Karpas-422 (cell line): Measurements from ENCODE around the gene H2AZ1. TPM values are rescaled to one million over a fixed set of nuclear protein-coding genes. Genes with fewer than 3 reads are reported as not detected.

ENCODE experiments used
- DNase-seq: peaks from one replicate; pipeline ENCODE4 v3.0.0-alpha.2; 2015
- H2AFZ ChIP-seq: fragments of 200-600 bp; sonication (generic); 2 replicates; pipeline ENCODE4 v1.6.1; 2014; ENCODE audit warnings: antibody characterized with exemption, low read length, mixed read lengths
- H3K27ac ChIP-seq: fragments of 200-600 bp; sonication (generic); 2 replicates; pipeline ENCODE4 v1.5.1; 2014; ENCODE audit warnings: mild to moderate bottlenecking, low read length, moderate library complexity
- H3K27me3 ChIP-seq: fragments of 200-600 bp; sonication (generic); 2 replicates; pipeline ENCODE4 v1.6.1; 2014; ENCODE audit warnings: low read length, mixed read lengths
- H3K36me3 ChIP-seq: fragments of 200-600 bp; sonication (generic); 2 replicates; pipeline ENCODE4 v1.6.1; 2014; ENCODE audit warnings: low read length, mixed read lengths; ENCODE audit not compliant: insufficient read depth
- H3K4me1 ChIP-seq: fragments of 200-600 bp; sonication (generic); 2 replicates; pipeline ENCODE4 v1.6.1; 2014; ENCODE audit warnings: mild to moderate bottlenecking, low read length, mixed read lengths
- H3K4me2 ChIP-seq: fragments of 200-600 bp; sonication (generic); 2 replicates; pipeline ENCODE4 v1.6.1; 2014; ENCODE audit warnings: low read length, low read depth, mild to moderate bottlenecking; ENCODE audit not compliant: poor library complexity, severe bottlenecking
- H3K4me3 ChIP-seq: fragments of 200-600 bp; sonication (generic); 2 replicates; pipeline ENCODE4 v1.5.1; 2014; ENCODE audit warnings: mild to moderate bottlenecking, antibody characterized with exemption, low read length, mixed read lengths
- H3K79me2 ChIP-seq: fragments of 200-600 bp; sonication (generic); 2 replicates; pipeline ENCODE4 v1.6.1; 2014; ENCODE audit warnings: mild to moderate bottlenecking, low read length, mixed read lengths
- H3K9ac ChIP-seq: fragments of 200-600 bp; sonication (generic); 2 replicates; pipeline ENCODE4 v1.6.0; 2014; ENCODE audit warnings: low read length
- H3K9me2 ChIP-seq: fragments of 200-600 bp; sonication (generic), shearing (Covaris generic); replicated peaks from 2 replicates; pipeline ENCODE4 v1.6.0; 2014; ENCODE audit warnings: mild to moderate bottlenecking, low read length, moderate library complexity; ENCODE audit not compliant: insufficient read depth
- H3K9me3 ChIP-seq: fragments of 300-700, 200-600 bp; sonication (generic); 2 replicates; pipeline ENCODE4 v1.6.1; 2014; ENCODE audit warnings: low read length, mixed read lengths
- H4K20me1 ChIP-seq: fragments of 200-600 bp; sonication (generic); 2 replicates; pipeline ENCODE4 v1.6.1; 2014; ENCODE audit warnings: mild to moderate bottlenecking, antibody characterized with exemption, low read length, low read depth; ENCODE audit not compliant: insufficient read depth
- total RNA-seq: library from RNA; depleted of rRNA; stranded (reverse); fragments of >200 nt; shearing (Covaris generic); gene quantifications from 2 replicates; pipeline ENCODE4 v1.2.3, GENCODE V29; 2014; ENCODE audit warnings: low replicate concordance

Gene H2AZ1
- total RNA-seq, 1 experiment from 2014 or later: 874 TPM

- DNase-seq: no peak
- H3K9me2 ChIP-seq: no peaks in the 10 kb centered on the region
- H3K4me3 ChIP-seq: no peak overlapping the region
- peaks cover 95% of the 10 kb centered on the region for H3K79me2 ChIP-seq
- H2AFZ ChIP-seq: no peak overlapping the region
- no peaks in the 10 kb centered on the region for H3K9me3 ChIP-seq
- no peaks in the 10 kb centered on the region for H3K27me3 ChIP-seq
- no peak overlapping the region for H3K27ac ChIP-seq
- H3K36me3 ChIP-seq: peaks cover 36% of the 10 kb centered on the region
- H3K4me2 ChIP-seq: no peak overlapping the region
- H4K20me1 ChIP-seq: no peaks in the 10 kb centered on the region; the same call in 1 of the 2 replicates
- H3K4me1 ChIP-seq: peaks cover 7% of the 10 kb centered on the region
- H3K9ac ChIP-seq: no peak overlapping the region
These were observed 11.8 kb downstream of the H2AZ1 start for GRCh38 chr4:99938243-99938753.

DNA sequence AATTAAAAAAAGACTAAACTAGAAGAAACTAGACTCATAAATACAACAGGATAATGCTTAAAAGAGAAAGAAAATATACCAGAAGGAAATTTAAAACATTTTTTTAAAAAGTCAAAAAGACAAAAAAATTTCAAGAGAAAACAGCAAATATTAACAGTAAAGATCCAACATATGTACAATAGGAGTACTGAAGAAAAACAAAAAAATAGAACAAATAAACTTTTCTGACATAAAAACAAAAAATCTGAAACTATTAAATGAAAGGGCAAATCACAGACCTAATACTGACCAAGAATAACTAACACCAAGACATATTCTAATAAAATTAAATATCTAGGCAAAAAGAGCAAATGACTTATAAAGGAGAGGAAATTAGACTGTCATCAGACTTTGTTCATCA is 15.2 kb downstream of the H2AZ1 start:
- Histone ChIP-seq H4K20me1 (no peaks in the 10 kb centered on the region), H3K9ac (no peak overlapping the region), H3K27me3 (no peaks in the 10 kb centered on the region), H3K27ac (no peak overlapping the region), H3K4me3 (no peak overlapping the region), H2AFZ (no peak overlapping the region), H3K4me1 (no peaks in the 10 kb centered on the region), H3K9me2 (no peaks in the 10 kb centered on the region), H3K4me2 (no peak overlapping the region), H3K79me2 (peaks cover 96% of the 10 kb centered on the region), H3K9me3 (no peaks in the 10 kb centered on the region), H3K36me3 (peaks cover 30% of the 10 kb centered on the region)
- no peak for DNase-seq

DNA sequence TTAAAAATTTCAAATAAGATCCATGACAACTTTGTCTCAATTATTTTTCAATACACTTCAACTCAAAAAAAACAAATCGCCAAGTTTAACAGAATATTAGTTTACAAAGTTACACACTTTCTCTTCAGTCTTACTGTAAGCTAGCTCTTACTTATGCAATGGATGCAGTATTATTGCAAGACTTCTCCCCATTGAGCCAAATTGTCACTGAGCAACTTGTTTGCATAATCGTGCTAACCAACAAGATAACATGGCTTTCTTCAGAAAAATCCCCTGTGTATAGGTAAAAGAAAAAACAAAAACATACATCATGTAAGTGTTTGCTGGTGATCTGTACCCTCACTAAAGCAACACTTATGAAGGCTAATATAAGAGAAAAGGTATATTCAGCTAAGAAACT is 22.5 kb downstream of the H2AZ1 start:
- Histone ChIP-seq H3K9me2 (no peaks in the 10 kb centered on the region), H3K4me1 (no peaks in the 10 kb centered on the region), H3K4me2 (no peak overlapping the region), H3K9me3 (no peaks in the 10 kb centered on the region), H2AFZ (no peak overlapping the region), H3K36me3 (peaks cover 67% of the 10 kb centered on the region), H3K79me2 (peaks cover 97% of the 10 kb centered on the region), H3K27me3 (no peaks in the 10 kb centered on the region), H3K27ac (no peak overlapping the region), H4K20me1 (no peaks in the 10 kb centered on the region), H3K4me3 (no peak overlapping the region), H3K9ac (no peak overlapping the region)
- DNase-seq: no peak

- H3K4me2 ChIP-seq: no peak overlapping the region
- H3K9me3 ChIP-seq: no peaks in the 10 kb centered on the region
- no peak overlapping the region for H3K27ac ChIP-seq
- H3K79me2 ChIP-seq: peaks cover 74% of the 10 kb centered on the region
- no peaks in the 10 kb centered on the region for H3K27me3 ChIP-seq
- H4K20me1 ChIP-seq: no peaks in the 10 kb centered on the region
- no peak overlapping the region for H2AFZ ChIP-seq
- H3K9me2 ChIP-seq: no peaks in the 10 kb centered on the region
- no peak overlapping the region for H3K9ac ChIP-seq
- no peaks in the 10 kb centered on the region for H3K4me1 ChIP-seq
- no peak overlapping the region for H3K4me3 ChIP-seq
- H3K36me3 ChIP-seq: peaks cover 74% of the 10 kb centered on the region
- DNase-seq: no peak
These were observed 28.9 kb downstream of the H2AZ1 start for GRCh38 chr4:99921174-99921573.

DNA sequence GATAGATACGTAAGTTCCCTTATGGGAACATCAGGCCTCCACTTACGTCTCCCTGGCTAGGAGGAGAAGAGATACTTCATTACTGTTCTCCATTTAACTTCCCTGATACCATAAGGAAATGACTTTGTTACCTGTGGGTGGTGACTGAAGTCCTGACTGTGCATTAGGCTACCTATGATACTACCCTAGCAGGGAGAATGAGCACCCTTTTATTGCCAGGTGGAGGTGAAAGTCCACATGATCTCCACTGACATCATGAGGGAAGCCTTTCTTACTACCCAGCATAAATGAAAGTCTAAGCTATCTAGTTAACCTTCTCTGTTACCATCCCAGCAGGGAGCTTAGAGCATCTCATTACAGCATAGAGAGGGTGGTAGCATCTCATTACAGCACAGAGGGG is 31.4 kb downstream of the H2AZ1 start:
- Histone ChIP-seq H3K79me2 (peaks cover 65% of the 10 kb centered on the region), H3K4me3 (no peak overlapping the region), H4K20me1 (no peaks in the 10 kb centered on the region), H3K27me3 (no peaks in the 10 kb centered on the region), H3K27ac (no peak overlapping the region), H3K36me3 (peaks cover 66% of the 10 kb centered on the region), H3K9me3 (no peaks in the 10 kb centered on the region), H2AFZ (no peak overlapping the region), H3K9ac (no peak overlapping the region), H3K4me1 (no peaks in the 10 kb centered on the region), H3K9me2 (no peaks in the 10 kb centered on the region), H3K4me2 (no peak overlapping the region)
- no peak for DNase-seq

DNA sequence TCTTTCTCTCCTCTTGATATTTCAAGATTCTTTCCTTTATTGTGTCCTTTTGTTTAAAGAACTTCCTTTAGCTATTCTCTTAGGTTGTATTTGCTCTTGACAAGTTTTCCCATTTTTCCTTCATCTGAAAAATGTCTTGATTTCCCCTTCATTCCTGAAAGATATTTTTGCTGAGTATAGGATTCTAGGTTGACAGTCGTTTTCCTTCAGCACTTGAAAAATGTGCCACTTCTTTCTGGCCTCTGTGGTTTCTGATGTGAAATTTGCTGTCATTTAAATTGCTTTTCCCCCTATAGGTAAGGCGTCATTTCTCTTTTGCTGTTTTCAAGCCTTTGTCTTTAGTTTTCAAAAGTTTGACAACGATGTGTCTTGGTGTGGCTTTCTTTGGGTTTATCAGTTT is 32.5 kb downstream of the H2AZ1 start:
- Histone ChIP-seq H3K9ac (no peak overlapping the region), H3K9me2 (no peaks in the 10 kb centered on the region), H4K20me1 (no peaks in the 10 kb centered on the region), H3K4me2 (no peak overlapping the region), H3K4me1 (no peaks in the 10 kb centered on the region), H3K79me2 (peaks cover 60% of the 10 kb centered on the region), H3K36me3 (peaks cover 58% of the 10 kb centered on the region), H3K9me3 (no peaks in the 10 kb centered on the region), H3K27me3 (no peaks in the 10 kb centered on the region), H3K27ac (no peak overlapping the region), H3K4me3 (no peak overlapping the region), H2AFZ (no peak overlapping the region)
- no peak for DNase-seq

DNA sequence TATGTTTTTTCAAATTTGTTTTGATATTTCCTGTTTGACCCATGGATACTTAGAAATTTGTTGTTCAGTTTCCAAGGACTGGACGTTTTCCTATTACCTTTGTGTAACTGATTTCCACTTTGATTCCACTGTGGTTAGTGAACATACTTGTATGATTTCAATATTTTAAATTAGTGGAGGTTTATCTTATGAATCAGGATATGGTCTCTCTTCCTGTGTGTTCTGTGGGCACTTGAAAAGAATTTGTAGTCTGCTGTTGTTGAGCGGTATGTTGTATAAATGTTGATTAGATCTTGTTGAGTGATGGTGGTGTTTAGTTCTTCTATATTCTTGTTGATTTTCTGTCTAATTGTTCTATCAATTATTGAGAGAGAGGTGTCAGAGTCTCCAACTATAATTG is 34.6 kb downstream of the H2AZ1 start:
- H3K9me3 ChIP-seq: no peaks in the 10 kb centered on the region
- no peaks in the 10 kb centered on the region for H3K9me2 ChIP-seq
- H3K4me3 ChIP-seq: no peak overlapping the region
- H3K4me1 ChIP-seq: no peaks in the 10 kb centered on the region
- H2AFZ ChIP-seq: no peak overlapping the region
- H3K36me3 ChIP-seq: peaks cover 42% of the 10 kb centered on the region
- no peak for DNase-seq
- peaks cover 66% of the 10 kb centered on the region for H3K79me2 ChIP-seq
- H3K9ac ChIP-seq: no peak overlapping the region
- no peak overlapping the region for H3K27ac ChIP-seq
- no peak overlapping the region for H3K4me2 ChIP-seq
- H3K27me3 ChIP-seq: no peaks in the 10 kb centered on the region
- no peaks in the 10 kb centered on the region for H4K20me1 ChIP-seq
